HG03103 (cell line): ENCODE measurements around the gene OR8D1.
"Not testable (repeated sequence)": the region's sequence is repeated elsewhere in the genome, so short reads cannot be mapped to it uniquely, and the experiment has no call there.

Source experiments
- ATAC-seq: cut with Tn5 transposase; IDR thresholded peaks from one replicate; pipeline ENCODE4 v1.9.1; 2021; ENCODE audit warnings: low read depth; ENCODE audit not compliant: unreplicated experiment

Gene OR8D1

GRCh38 chr11:124294687-124295086, 19.1 kb downstream of the OR8D1 start:
- ATAC-seq: no peak

GRCh38 chr11:124285610-124286344, 28.0 kb downstream of the OR8D1 start:
- ATAC-seq: peak; percentile 76

GRCh38 chr11:124278261-124278660, 35.5 kb downstream of the OR8D1 start:
- no peak for ATAC-seq

GRCh38 chr11:124277804-124278203, 35.9 kb downstream of the OR8D1 start:
- ATAC-seq: no peak

GRCh38 chr11:124277207-124277606, 36.5 kb downstream of the OR8D1 start:
- ATAC-seq: no peak

GRCh38 chr11:124276081-124276480, 37.7 kb downstream of the OR8D1 start:
- ATAC-seq: no peak

- no peak for ATAC-seq
Observed at GRCh38 chr11:124274000-124274399, 39.7 kb downstream of the OR8D1 start.

- not testable (repeated sequence) for ATAC-seq
Observed at GRCh38 chr11:124270886-124271285, 42.9 kb downstream of the OR8D1 start.

GRCh38 chr11:124265041-124265440, 48.7 kb downstream of the OR8D1 start:
- not testable (repeated sequence) for ATAC-seq

- ATAC-seq: no peak
Observed at GRCh38 chr11:124256076-124256475, 57.7 kb downstream of the OR8D1 start, which contains the start of gene OR8G5. Gene OR8G5, plus strand, starts transcription at chr11:124256376. Its CDS starts 8,556 bp downstream, at chr11:124264932.
